ENCODE data around the gene OLA1. TPM values are rescaled to one million over a fixed set of nuclear protein-coding genes. Genes with fewer than 3 reads are reported as not detected.
A peak's percentile ranks its signal among the peaks of the same experiment; 100 is the strongest.
"Not testable (repeated sequence)": the region's sequence is repeated elsewhere in the genome, so short reads cannot be mapped to it uniquely, and the experiment has no call there.

OLA1 gene
- total RNA-seq (10 to 100 TPM; 39.6 to 42.1 TPM), polyA plus RNA-seq (10 to 100 TPM; 62.3 to 79.9 (median 77.4) TPM), total RNA-seq (48.1 to 145 (median 55.1) reads per million in 6 experiments)

DNA sequence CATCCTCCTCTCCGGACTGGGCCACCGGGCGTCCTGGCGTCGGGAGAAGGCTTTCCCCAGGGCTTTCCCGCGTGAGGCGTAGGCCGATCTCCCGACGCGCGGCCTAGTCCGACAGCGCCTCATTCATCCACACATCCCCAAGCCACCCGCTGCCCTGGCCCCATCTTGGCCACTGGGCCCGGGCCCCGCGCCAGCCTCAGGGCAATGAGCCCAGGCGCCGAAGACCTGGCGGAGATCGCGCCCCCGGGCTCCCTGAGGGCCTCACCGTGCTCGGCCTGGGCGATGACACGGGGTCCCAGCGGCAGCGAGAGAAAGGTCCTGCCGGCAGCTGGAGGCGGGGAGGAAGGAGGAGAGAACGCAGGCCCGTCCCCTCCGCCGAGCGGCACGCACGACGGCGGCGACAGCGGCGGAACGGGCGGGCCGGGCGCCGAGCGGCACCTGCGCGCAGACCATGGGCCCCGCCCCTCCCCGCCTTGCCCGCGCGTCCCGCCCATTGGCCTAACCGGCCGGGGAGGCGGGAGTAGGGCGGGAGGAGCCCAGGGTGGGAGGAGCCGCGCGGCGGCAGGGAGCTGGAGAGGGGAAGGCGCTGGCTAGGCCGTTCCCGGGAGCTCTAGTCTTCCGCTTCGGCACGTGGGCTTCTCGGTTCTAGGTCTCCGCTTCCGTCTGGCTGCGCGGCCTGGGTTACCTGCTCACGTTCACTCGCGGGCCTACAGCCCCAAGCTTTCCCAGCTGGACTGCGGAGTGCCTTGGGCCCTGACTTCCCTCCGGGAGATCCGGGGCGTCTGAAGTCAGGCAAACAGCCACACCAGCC, at the start of gene OLA1:
TSS of gene OLA1 (minus strand) at position 346 of the 811 bp plus-strand sequence. CDS start 1,717 bp downstream, outside the sequence.
- POLR2A ChIA-PET, result interaction anchor here (0.9 to 1.5 kb wide), 6 partner anchors 8 to 284 kb away, joined by 3 to 5 read pairs (median 4); partner anchors contain the start of gene SCRN3

DNA sequence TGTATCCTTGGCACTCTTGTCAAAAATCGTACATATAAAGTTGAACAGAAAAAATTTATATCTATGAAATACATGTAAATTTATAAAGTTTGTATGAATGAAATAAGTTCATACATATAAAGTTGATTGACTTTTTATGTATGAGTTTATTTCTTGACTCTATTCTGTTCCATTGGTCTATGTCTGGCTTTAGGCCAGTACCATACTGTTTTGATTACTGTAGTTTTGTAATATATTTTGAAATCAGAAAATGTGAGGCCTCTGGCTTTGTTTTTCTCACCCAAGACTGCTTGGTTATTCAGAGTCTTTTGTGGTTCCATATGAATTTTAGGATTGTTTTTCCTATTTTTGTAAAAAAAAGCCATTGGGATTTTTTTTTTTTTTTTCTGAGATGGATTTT, 44.6 kb upstream of the OLA1 start:
- Mint-ChIP-seq H3K27me3 (peaks cover 5 to 25% (median 13%) of the 10 kb centered on the region in 5 donors), H3K4me3 (no peak overlapping the region), H3K36me3 (peaks cover 0 to 5% (median 4%) of the 10 kb centered on the region in 3 donors), H3K4me1 (no peaks in the 10 kb centered on the region), H3K9me3 (peaks cover 0 to 24% (median 3%) of the 10 kb centered on the region in 9 donors), H3K27ac (no peak overlapping the region)
- POLR2A ChIA-PET, result no interaction called here
- ATAC-seq (no peak), DNase-seq (no peak)

More for the DNA sequence above, at the start of gene OLA1:
- Mint-ChIP-seq H3K27me3 (peaks cover 0 to 5% (median 0%) of the 10 kb centered on the region in 5 donors), H3K4me3 (peak within 1 kb of the TSS; percentile 81 to 90 (median 88)), H3K9me3 (no peaks in the 10 kb centered on the region), H3K27ac (peak within 1 kb of the TSS; percentile 53 to 93 (median 84)), H3K36me3 (peaks cover 0 to 26% (median 0%) of the 10 kb centered on the region in 3 donors), H3K4me1 (peaks cover 8 to 35% (median 26%) of the 10 kb centered on the region in 4 donors)
- ATAC-seq (peak; percentile 94 to 96), DNase-seq (peak; percentile 90 to 97 (median 95))

DNA sequence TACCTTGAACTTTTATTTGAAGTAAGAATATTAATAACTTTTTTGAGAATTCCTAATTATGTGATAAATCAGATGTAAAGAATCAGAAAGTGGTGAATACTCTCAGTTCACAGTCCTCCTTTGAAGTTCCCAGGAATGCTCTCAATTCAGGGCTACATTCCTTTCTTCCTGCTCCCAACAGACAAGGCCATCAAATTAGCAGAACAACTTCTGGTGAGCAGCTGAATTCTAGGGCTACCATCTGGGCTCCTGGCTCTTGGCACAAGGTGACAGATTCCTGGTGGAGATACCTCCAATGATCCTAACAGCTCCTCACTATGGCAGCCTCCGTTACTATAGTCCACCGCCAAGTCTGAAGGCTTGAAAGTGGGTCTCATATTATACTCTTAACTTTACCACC, 37.8 kb upstream of the OLA1 start:
- POLR2A ChIA-PET, result no interaction called here
- Mint-ChIP-seq H3K4me1 (no peaks in the 10 kb centered on the region), H3K9me3 (peaks cover 0 to 12% (median 3%) of the 10 kb centered on the region in 9 donors), H3K27ac (no peak overlapping the region), H3K36me3 (peaks cover 0 to 4% (median 0%) of the 10 kb centered on the region in 3 donors), H3K4me3 (no peak overlapping the region), H3K27me3 (peaks cover 21 to 69% (median 32%) of the 10 kb centered on the region in 5 donors)
- DNase-seq, result no peak
- ATAC-seq, result no peak

DNA sequence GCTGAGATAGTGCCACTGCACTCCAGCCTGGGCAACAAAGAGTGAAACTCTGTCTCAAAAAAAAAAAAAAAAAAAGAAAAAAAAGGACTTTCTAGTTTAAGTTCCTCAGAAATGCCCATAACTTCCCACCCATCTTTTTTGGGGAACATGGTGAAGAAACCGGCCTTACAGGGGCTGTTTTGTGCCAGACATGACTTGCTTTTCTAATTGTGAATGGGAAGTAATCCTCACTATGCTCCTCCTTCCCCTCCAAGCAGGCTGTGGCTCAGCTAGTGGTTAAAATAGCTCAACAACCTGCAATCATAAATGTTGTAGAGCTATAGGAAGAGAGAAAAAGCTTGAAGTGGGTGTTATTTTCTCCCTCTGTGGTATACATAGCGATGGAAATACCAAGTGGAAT, 34.1 kb upstream of the OLA1 start:
- H3K27ac Mint-ChIP-seq, result no peak overlapping the region
- no peak for ATAC-seq
- H3K9me3 Mint-ChIP-seq, result peaks cover 0 to 3% (median 0%) of the 10 kb centered on the region in 9 donors
- H3K4me3 Mint-ChIP-seq, result no peak overlapping the region
- peaks cover 0 to 4% (median 0%) of the 10 kb centered on the region in 3 donors for H3K36me3 Mint-ChIP-seq
- no peak for DNase-seq
- POLR2A ChIA-PET, result no interaction called here
- no peaks in the 10 kb centered on the region for H3K4me1 Mint-ChIP-seq
- H3K27me3 Mint-ChIP-seq, result peaks cover 17 to 64% (median 25%) of the 10 kb centered on the region in 5 donors

DNA sequence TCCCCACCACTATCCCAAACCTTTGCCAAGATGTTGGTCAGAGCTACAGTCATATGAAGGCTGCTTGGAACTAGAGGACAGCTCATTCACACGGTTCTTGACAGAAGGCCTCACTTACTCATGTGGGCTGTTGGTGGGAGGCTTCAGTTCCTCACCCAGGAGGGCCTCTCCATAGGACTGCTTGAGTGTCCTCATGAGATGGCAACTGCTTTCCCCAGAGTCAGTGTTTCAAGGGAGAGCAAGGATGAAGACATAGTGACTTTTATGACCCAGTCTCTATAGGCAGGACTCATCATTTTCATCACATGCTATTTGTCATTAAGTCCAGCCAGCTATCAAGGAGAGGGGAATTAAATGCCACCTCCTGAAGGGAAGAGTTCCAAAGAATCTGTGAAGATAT, 33.4 kb upstream of the OLA1 start:
- ATAC-seq, result no peak
- no peak overlapping the region for H3K4me3 Mint-ChIP-seq
- H3K27me3 Mint-ChIP-seq, result peaks cover 16 to 57% (median 26%) of the 10 kb centered on the region in 5 donors
- POLR2A ChIA-PET, result no interaction called here
- no peaks in the 10 kb centered on the region for H3K4me1 Mint-ChIP-seq
- no peak overlapping the region for H3K27ac Mint-ChIP-seq
- H3K9me3 Mint-ChIP-seq, result peaks cover 0 to 3% (median 0%) of the 10 kb centered on the region in 9 donors
- H3K36me3 Mint-ChIP-seq, result peaks cover 0 to 4% (median 0%) of the 10 kb centered on the region in 3 donors
- no peak for DNase-seq

DNA sequence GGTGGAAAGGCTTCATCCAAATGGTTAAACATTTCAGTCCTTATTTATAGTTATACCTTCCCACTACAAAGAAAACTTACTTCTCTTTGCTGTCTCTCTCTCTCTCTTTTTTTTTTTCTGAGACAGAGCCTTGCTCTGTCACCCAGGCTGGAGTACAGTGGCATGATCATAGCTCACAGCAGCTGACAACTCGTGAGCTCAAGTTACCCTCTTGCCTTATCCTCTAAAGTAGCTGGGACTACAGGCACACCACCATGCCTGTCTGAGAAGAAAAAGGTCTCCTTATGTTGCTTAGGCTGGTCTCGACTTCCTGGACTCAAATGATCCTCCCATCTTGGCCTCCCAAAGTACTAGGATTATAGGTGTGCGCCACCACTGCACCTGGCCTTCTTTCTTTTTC, 32.3 kb upstream of the OLA1 start:
- ATAC-seq (no peak), DNase-seq (no peak)
- Mint-ChIP-seq H3K36me3 (peaks cover 0 to 4% (median 0%) of the 10 kb centered on the region in 3 donors), H3K27me3 (peaks cover 16 to 45% (median 25%) of the 10 kb centered on the region in 5 donors), H3K27ac (no peak overlapping the region), H3K9me3 (peaks cover 0 to 3% (median 0%) of the 10 kb centered on the region in 9 donors), H3K4me1 (no peaks in the 10 kb centered on the region), H3K4me3 (no peak overlapping the region)
- POLR2A ChIA-PET, result no interaction called here

DNA sequence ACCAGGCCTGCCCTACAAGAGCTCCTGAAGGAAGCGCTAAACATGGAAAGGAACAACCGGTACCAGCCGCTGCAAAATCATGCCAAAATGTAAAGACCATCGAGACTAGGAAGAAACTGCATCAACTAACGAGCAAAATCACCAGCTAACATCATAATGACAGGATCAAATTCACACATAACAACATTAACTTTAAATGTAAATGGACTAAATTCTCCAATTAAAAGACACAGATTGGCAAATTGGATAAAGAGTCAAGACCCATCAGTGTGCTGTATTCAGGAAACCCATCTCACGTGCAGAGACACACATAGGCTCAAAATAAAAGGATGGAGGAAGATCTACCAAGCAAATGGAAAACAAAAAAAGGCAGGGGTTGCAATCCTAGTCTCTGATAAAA, 21.9 kb upstream of the OLA1 start:
- H3K27me3 Mint-ChIP-seq, result peaks cover 1 to 37% (median 18%) of the 10 kb centered on the region in 5 donors
- H3K36me3 Mint-ChIP-seq, POLR2A ChIA-PET, H3K4me3 Mint-ChIP-seq, DNase-seq, ATAC-seq, H3K9me3 Mint-ChIP-seq, H3K27ac Mint-ChIP-seq, H3K4me1 Mint-ChIP-seq: not testable (repeated sequence)

DNA sequence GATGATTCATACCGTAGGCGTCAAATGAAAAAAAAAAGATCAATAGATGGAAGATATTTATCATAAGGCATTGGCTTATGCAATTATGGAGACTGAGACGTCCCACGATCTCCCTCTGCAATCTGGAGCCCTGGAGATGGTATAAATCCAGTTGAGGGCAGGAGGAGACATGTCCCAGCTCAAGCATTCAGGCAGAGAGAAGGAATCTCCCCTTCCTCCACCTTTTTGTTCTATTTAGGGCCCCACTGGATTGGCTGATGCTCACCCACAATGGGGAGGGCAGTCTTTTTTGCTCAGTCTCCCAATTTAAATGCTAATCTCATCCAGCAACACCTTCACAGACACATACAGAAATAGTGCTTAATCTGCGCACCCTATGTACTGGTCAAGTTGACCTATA, 18.0 kb upstream of the OLA1 start:
- POLR2A ChIA-PET, result no interaction called here
- no peaks in the 10 kb centered on the region for H3K4me1 Mint-ChIP-seq
- peaks cover 0 to 5% (median 0%) of the 10 kb centered on the region in 3 donors for H3K36me3 Mint-ChIP-seq
- no peak overlapping the region for H3K27ac Mint-ChIP-seq
- peaks cover 5 to 48% (median 28%) of the 10 kb centered on the region in 5 donors for H3K27me3 Mint-ChIP-seq
- DNase-seq, result no peak
- peaks cover 0 to 4% (median 0%) of the 10 kb centered on the region in 9 donors for H3K9me3 Mint-ChIP-seq
- no peak overlapping the region for H3K4me3 Mint-ChIP-seq
- ATAC-seq, result no peak

DNA sequence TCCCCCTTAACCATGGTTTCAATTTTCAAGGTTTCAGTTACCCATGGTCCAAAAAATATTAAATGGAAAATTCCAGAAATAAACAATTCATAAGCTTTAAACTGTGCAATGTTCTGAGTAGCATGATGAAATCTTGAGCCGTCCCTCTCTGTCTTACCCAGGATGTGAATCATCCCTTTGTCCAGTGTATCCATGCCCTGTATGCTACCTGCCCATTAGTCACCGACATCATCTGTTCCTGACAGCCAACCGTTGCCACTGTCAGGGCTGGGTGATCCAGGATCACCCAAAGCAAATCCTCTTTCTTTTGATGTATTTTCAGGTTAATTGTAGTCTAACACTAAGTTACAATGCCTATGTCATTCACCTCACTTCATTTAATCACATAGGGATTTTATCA, 15.7 kb upstream of the OLA1 start:
- Mint-ChIP-seq H3K36me3 (peaks cover 0 to 5% (median 0%) of the 10 kb centered on the region in 3 donors), H3K27ac (no peak overlapping the region), H3K4me3 (no peak overlapping the region), H3K4me1 (no peaks in the 10 kb centered on the region), H3K27me3 (peaks cover 7 to 49% (median 38%) of the 10 kb centered on the region in 5 donors), H3K9me3 (peaks cover 0 to 2% (median 0%) of the 10 kb centered on the region in 9 donors)
- POLR2A ChIA-PET, result no interaction called here
- DNase-seq (no peak), ATAC-seq (no peak)

DNA sequence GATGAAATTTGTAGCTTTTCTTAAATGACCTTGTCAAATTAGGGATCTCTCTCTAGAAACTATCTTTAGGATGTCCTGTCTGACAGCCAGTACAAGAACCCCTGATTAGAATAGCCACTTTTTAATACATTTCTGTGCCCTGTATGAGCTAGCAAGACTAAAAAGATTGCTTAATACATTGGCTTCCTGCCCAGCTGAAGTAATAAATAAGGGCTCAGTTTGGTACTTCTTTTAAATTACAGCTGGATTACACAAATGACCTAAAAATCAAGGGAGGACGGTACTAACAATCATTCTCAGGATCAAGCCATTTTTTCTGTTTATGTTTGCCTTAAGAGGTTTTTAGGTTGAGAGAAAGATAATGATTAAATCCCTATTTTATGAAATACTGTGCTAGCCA, 11.6 kb upstream of the OLA1 start:
- no peaks in the 10 kb centered on the region for H3K36me3 Mint-ChIP-seq
- POLR2A ChIA-PET, result no interaction called here
- H3K9me3 Mint-ChIP-seq, result peaks cover 0 to 3% (median 0%) of the 10 kb centered on the region in 9 donors
- H3K27ac Mint-ChIP-seq, result no peak overlapping the region
- ATAC-seq, result no peak
- DNase-seq, result no peak
- peaks cover 4 to 24% (median 13%) of the 10 kb centered on the region in 5 donors for H3K27me3 Mint-ChIP-seq
- no peaks in the 10 kb centered on the region for H3K4me1 Mint-ChIP-seq
- H3K4me3 Mint-ChIP-seq, result no peak overlapping the region

DNA sequence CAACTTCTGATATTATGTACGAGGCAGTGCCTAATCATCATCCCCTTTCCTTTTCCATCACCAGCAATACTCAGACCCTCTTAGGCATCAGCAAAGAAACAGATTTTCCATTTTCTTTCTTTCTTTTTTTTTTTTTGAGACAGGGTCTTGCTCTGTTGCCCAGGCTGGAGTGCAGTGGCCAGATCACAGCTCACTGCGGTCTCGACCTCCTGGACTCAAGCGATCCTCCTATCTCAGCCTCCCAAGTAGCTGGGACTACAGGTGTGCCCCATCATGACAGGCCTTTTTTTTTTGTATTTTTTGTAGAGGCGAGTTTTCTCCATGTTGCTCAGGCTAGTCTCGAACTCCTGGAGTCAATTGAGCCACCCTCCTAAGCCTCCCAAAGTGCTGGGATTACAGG, 5.9 kb upstream of the OLA1 start:
- Mint-ChIP-seq H3K27me3 (peaks cover 0 to 5% (median 0%) of the 10 kb centered on the region in 5 donors), H3K27ac (peak overlapping the region in 1 of 10 donors; percentile 47), H3K9me3 (peaks cover 0 to 3% (median 0%) of the 10 kb centered on the region in 9 donors), H3K36me3 (no peaks in the 10 kb centered on the region), H3K4me3 (no peak overlapping the region), H3K4me1 (peaks cover 0 to 2% (median under 1%) of the 10 kb centered on the region in 4 donors)
- ATAC-seq (no peak), DNase-seq (no peak)
- POLR2A ChIA-PET, result no interaction called here

DNA sequence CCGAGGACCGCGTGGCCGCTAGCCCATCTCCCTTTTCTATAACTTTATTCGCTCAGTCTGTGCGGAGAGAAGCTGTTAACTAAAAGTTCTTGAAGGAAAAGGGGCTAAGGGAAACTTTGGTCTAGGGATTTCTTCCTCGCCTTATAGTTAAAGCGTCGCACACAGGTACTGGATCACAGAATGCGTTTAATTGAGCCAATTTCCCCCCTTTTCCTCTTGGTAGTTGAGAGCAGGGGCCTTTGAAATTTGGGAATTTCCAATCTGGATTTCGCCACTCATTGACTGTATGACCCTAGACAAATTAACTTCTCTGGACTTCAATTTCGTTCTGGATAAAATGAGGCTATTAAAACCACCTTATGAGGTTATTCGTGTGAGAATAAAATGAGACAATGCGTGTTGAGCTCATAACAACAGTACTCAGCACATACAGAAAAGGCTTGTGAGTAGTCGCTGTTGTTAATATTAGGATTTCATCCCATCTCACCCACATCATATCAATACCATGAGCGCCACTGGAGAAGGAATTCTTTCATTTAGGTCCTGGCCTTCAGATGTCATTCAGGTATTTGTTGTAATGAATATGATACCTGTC, 763 bp upstream of the OLA1 start:
- DNase-seq, result no peak
- Mint-ChIP-seq H3K27me3 (peaks cover 0 to 5% (median 0%) of the 10 kb centered on the region in 5 donors), H3K9me3 (no peaks in the 10 kb centered on the region), H3K36me3 (peaks cover 0 to 21% (median 0%) of the 10 kb centered on the region in 3 donors), H3K4me1 (peaks cover 6 to 33% (median 23%) of the 10 kb centered on the region in 4 donors), H3K4me3 (peak overlapping the region; percentile 79 to 89 (median 86)), H3K27ac (peak overlapping the region in 9 of 10 donors; percentile 51 to 93 (median 84))
- no peak for ATAC-seq
- POLR2A ChIA-PET, result interaction anchor here (0.9 to 1.6 kb wide), 7 partner anchors 8 to 285 kb away, joined by 3 to 5 read pairs (median 3); partner anchors contain the start of gene SCRN3
